Liver (tissue), 9 donors: ENCODE measurements around the gene FAM13A. TPM values are rescaled to one million over a fixed set of nuclear protein-coding genes. Genes with fewer than 3 reads are reported as not detected.

Source experiments
- DNase-seq: peaks from one replicate; pipeline ENCODE4 v3.0.0-alpha.2; 2017; ENCODE audit warnings: low spot score
- H3K27ac ChIP-seq, 2 donors: one replicate each; pipeline ENCODE4 v1.7.0; 2013; ENCODE audit warnings: inconsistent platforms in 2 of 2, low read length in 2 of 2, control low read depth in 1 of 2, low read depth in 1 of 2, mild to moderate bottlenecking in 1 of 2
- H3K27me3 ChIP-seq, 4 donors: one replicate each; pipeline versions ENCODE4 v1.6.1 to v1.7.0; 2013; ENCODE audit warnings: low read length in 3 of 4, inconsistent platforms in 1 of 4, mild to moderate bottlenecking in 1 of 4, moderate library complexity in 1 of 4; ENCODE audit not compliant: control insufficient read depth in 4 of 4, insufficient read depth in 4 of 4
- H3K36me3 ChIP-seq, 4 donors: one replicate each; pipeline versions ENCODE4 v1.6.1 to v1.7.0; 2013; ENCODE audit warnings: low read length in 3 of 4, mild to moderate bottlenecking in 3 of 4, low read depth in 1 of 4, moderate library complexity in 1 of 4; ENCODE audit not compliant: control insufficient read depth in 4 of 4, insufficient read depth in 3 of 4
- H3K4me1 ChIP-seq, 4 donors: one replicate each; pipeline versions ENCODE4 v1.6.1 to v1.7.0; 2013; ENCODE audit warnings: low read length in 3 of 4, mild to moderate bottlenecking in 3 of 4, moderate library complexity in 1 of 4; ENCODE audit not compliant: control insufficient read depth in 4 of 4, insufficient read depth in 4 of 4
- H3K4me3 ChIP-seq, 3 donors: one replicate each; pipeline versions ENCODE4 v1.6.1 to v1.7.0; 2013; ENCODE audit warnings: low read length in 3 of 3, control low read depth in 1 of 3, low read depth in 1 of 3, mild to moderate bottlenecking in 1 of 3
- H3K9ac ChIP-seq, 2 donors: one replicate each; pipeline ENCODE4 v1.7.0; 2013; ENCODE audit warnings: low read length in 2 of 2, mild to moderate bottlenecking in 2 of 2, moderate library complexity in 2 of 2, control low read depth in 1 of 2, low read depth in 1 of 2
- H3K9me3 ChIP-seq, 4 donors: one replicate each; pipeline versions ENCODE4 v1.6.1 to v1.7.0; 2013; ENCODE audit warnings: low read length in 3 of 4; ENCODE audit not compliant: control insufficient read depth in 4 of 4
- ATF3 ChIP-seq: IDR thresholded peaks from 2 replicates; pipeline ENCODE4 v1.6.1; 2016; ENCODE audit warnings: antibody characterized with exemption
- CTCF ChIP-seq: fragments of 150-350 bp; IDR thresholded peaks from 2 replicates; pipeline ENCODE4 v1.5.1; 2017; ENCODE audit warnings: improper control_type of control experiment, low read depth, low read length; ENCODE audit not compliant: missing input control
- EGR1 ChIP-seq, 2 donors: IDR thresholded peaks; 2 replicates each; pipeline ENCODE4 v1.6.1; 2016 to 2018; ENCODE audit warnings: antibody characterized with exemption in 2 of 2, low read depth in 2 of 2
- FOXA1 ChIP-seq: IDR thresholded peaks from 2 replicates; pipeline ENCODE4 v1.6.1; 2016; ENCODE audit warnings: antibody characterized with exemption
- FOXA2 ChIP-seq: IDR thresholded peaks from 2 replicates; pipeline ENCODE4 v1.6.1; 2016; ENCODE audit warnings: antibody characterized with exemption
- GABPA ChIP-seq, 2 donors: IDR thresholded peaks in 1 of 2; conservative IDR thresholded peaks in 1 of 2; 2 replicates each; pipeline ENCODE4 v1.6.1; 2016; ENCODE audit warnings: antibody characterized with exemption in 2 of 2, mild to moderate bottlenecking in 1 of 2, moderate library complexity in 1 of 2
- HNF4A ChIP-seq, 2 donors: conservative IDR thresholded peaks; 2 replicates each; pipeline ENCODE4 v1.6.1; 2016; ENCODE audit warnings: antibody characterized with exemption in 2 of 2, mild to moderate bottlenecking in 2 of 2
- JUND ChIP-seq, 2 donors: IDR thresholded peaks; 2 replicates each; pipeline ENCODE4 v1.6.1; 2016; ENCODE audit warnings: antibody characterized with exemption in 2 of 2
- MAX ChIP-seq: IDR thresholded peaks from 2 replicates; pipeline ENCODE4 v1.6.1; 2016; ENCODE audit warnings: antibody characterized with exemption
- NR2F2 ChIP-seq: IDR thresholded peaks from 2 replicates; pipeline ENCODE4 v1.6.1; 2016; ENCODE audit warnings: antibody characterized with exemption
- RAD21 ChIP-seq, 2 donors: IDR thresholded peaks; 2 replicates each; pipeline ENCODE4 v1.6.1; 2016; ENCODE audit warnings: antibody characterized with exemption in 2 of 2, mild to moderate bottlenecking in 2 of 2
- RXRA ChIP-seq, 2 donors: IDR thresholded peaks; 2 replicates each; pipeline ENCODE4 v1.6.1; 2017 to 2018; ENCODE audit warnings: antibody characterized with exemption in 2 of 2, mild to moderate bottlenecking in 1 of 2
- SP1 ChIP-seq: IDR thresholded peaks from 2 replicates; pipeline ENCODE4 v1.6.1; 2018; ENCODE audit warnings: antibody characterized with exemption, mild to moderate bottlenecking
- ZBTB33 ChIP-seq: IDR thresholded peaks from 2 replicates; pipeline ENCODE4 v1.6.1; 2016; ENCODE audit warnings: antibody characterized with exemption
- WGBS: extraction: QIAGEN DNeasy Blood & Tissue Kit; methylation state at CpG from one replicate; pipeline ENCODE4 v1.1.7; 2013; 5-methylcytosine and 5-hydroxymethylcytosine counted together
- polyA plus RNA-seq, 2 donors: library from polyadenylated mRNA; stranded (reverse) in 1 of 2; unstranded in 1 of 2; fragments of 200-250 nt in 1 of 2; fragments of >200 nt in 1 of 2; fragmentation: Nextera tagmentation in 1 of 2; extraction: Ambion mirVana in 1 of 2; gene quantifications; one replicate each; pipeline versions ENCODE4 v1.2.1 to v1.2.3, GENCODE V29; 2013 to 2015
- total RNA-seq, 2 donors: library from RNA; depleted of rRNA; stranded (reverse); fragments of >200 nt; gene quantifications; one replicate each; pipeline ENCODE4 v1.2.3, GENCODE V29; 2014
- donor health status: healthy.
- donor health status: healthy.
- donor health status: healthy.
- donor health status: healthy.
- donor health status: healthy.

The FAM13A gene
- total and polyA plus RNA-seq, 4 donors: 14.9 to 52.9 (median 27.6) TPM

GRCh38 chr4:88826771-88827170 lies 230.2 kb downstream of the FAM13A start:
- H3K27ac ChIP-seq: no peak overlapping the region
- H3K27me3 ChIP-seq: no peaks in the 10 kb centered on the region
- H3K4me3 ChIP-seq: no peak overlapping the region
- peaks cover 0 to 6% (median 5%) of the 10 kb centered on the region in 4 donors for H3K4me1 ChIP-seq
- 86% methylated on average over 2 of the region's 2 CpGs for WGBS
- no peaks in the 10 kb centered on the region for H3K36me3 ChIP-seq
- no peak for TF ChIP-seq HNF4A (conservative IDR thresholded peaks at IDR 0.05)
- no peak for TF ChIP-seq CTCF
- no peak for TF ChIP-seq MAX
- no peak for TF ChIP-seq FOXA1
- no peak for DNase-seq
- H3K9ac ChIP-seq: no peak overlapping the region
- no peaks in the 10 kb centered on the region for H3K9me3 ChIP-seq

- WGBS: 77% methylated on average over 2 of the region's 2 CpGs
- Histone ChIP-seq H3K9me3 (no peaks in the 10 kb centered on the region), H3K27ac (no peak overlapping the region), H3K4me3 (no peak overlapping the region), H3K36me3 (no peaks in the 10 kb centered on the region), H3K9ac (no peak overlapping the region), H3K4me1 (peaks cover 0 to 13% (median 8%) of the 10 kb centered on the region in 4 donors), H3K27me3 (no peaks in the 10 kb centered on the region)
- no peak for DNase-seq
- no peak for TF ChIP-seq RXRA (IDR thresholded peaks at IDR 0.05)
- TF ChIP-seq ATF3: no peak
- no peak for TF ChIP-seq JUND (IDR thresholded peaks at IDR 0.05)
- TF ChIP-seq MAX: no peak
- no peak for TF ChIP-seq EGR1 (IDR thresholded peaks at IDR 0.05; ENCODE audit: low read depth in 2 of 2)
- TF ChIP-seq SP1: no peak
- no peak for TF ChIP-seq ZBTB33
- TF ChIP-seq GABPA (IDR thresholded peaks at IDR 0.05 in 1 of 2, conservative IDR thresholded peaks at IDR 0.05 in 1 of 2): no peak
- no peak for TF ChIP-seq FOXA1
- no peak for TF ChIP-seq RAD21 (IDR thresholded peaks at IDR 0.05)
- no peak for TF ChIP-seq NR2F2
- TF ChIP-seq FOXA2: no peak
- TF ChIP-seq CTCF: no peak
Observed at GRCh38 chr4:88825931-88826330, 231.1 kb downstream of the FAM13A start.
